ENCODE data around the gene PPM1L.

DNA sequence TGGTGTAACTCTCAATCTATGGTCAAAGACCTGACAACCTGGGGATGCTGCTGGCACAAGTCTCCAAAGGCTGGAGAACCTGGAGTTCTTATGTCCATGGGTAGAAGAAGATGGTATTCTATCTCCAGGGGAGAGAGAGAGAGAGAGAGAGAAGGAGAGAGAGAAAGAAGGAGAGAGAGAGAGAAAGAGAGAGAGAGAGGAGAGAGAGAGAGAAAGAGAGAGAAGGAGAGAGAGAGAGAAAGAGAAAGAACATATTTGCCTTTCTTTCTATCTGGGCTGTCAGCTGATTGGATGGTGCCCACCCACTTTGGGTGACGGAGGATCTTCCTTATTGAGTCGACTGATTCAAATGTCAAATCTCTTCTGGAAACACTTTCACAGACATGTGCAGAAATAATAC is 84.6 kb downstream of the PPM1L start:
- TF ChIP-seq, protein P1, sequence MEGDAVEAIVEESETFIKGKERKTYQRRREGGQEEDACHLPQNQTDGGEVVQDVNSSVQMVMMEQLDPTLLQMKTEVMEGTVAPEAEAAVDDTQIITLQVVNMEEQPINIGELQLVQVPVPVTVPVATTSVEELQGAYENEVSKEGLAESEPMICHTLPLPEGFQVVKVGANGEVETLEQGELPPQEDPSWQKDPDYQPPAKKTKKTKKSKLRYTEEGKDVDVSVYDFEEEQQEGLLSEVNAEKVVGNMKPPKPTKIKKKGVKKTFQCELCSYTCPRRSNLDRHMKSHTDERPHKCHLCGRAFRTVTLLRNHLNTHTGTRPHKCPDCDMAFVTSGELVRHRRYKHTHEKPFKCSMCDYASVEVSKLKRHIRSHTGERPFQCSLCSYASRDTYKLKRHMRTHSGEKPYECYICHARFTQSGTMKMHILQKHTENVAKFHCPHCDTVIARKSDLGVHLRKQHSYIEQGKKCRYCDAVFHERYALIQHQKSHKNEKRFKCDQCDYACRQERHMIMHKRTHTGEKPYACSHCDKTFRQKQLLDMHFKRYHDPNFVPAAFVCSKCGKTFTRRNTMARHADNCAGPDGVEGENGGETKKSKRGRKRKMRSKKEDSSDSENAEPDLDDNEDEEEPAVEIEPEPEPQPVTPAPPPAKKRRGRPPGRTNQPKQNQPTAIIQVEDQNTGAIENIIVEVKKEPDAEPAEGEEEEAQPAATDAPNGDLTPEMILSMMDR (IDR thresholded peaks at IDR 0.05; ENCODE audit: borderline replicate concordance, extremely low read depth, low read length, poor library complexity, severe bottlenecking): no peak
- no peak for TF ChIP-seq EZH2 (IDR thresholded peaks at IDR 0.05; ENCODE audit: borderline replicate concordance, low read depth, low read length, severe bottlenecking)
